Myometrial cell (primary cell): ENCODE data around the gene YWHAQ. TPM values are rescaled to one million over a fixed set of nuclear protein-coding genes. Genes with fewer than 3 reads are reported as not detected.

Experiments
- total RNA-seq: library from RNA; depleted of rRNA; stranded (reverse); fragments of >200 nt; gene quantifications from 2 replicates; pipeline ENCODE4 v1.2.3, GENCODE V29; 2015

YWHAQ gene
- total RNA-seq, result 395 and 419 TPM in 2 replicates

GRCh38 chr2:9630736-9631552 is at the start of gene YWHAQ:
YWHAQ (minus strand) TSS chr2:9630997; CDS start chr2:9630452, 545 bp downstream.

GRCh38 chr2:9555297-9556120 is 75.3 kb downstream of the YWHAQ start, which contains the start of gene ADAM17:
ADAM17 (minus strand) TSS chr2:9555830; CDS start chr2:9555605, 225 bp downstream.

Other genes starting within 250 kb of the YWHAQ start
- 100 and 129 TPM in 2 replicates for gene ITGB1BP1, start 207.5 kb downstream of the YWHAQ start, total RNA-seq
- 63.4 and 76.4 TPM in 2 replicates for gene CPSF3, start 207.3 kb downstream of the YWHAQ start, total RNA-seq
- gene IAH1, start 156.4 kb downstream of the YWHAQ start, total RNA-seq, result 88.5 and 98.9 TPM in 2 replicates
- gene ADAM17, start 75.2 kb downstream of the YWHAQ start, total RNA-seq, result 16.7 and 19.9 TPM in 2 replicates
- gene TAF1B, start 212.5 kb upstream of the YWHAQ start, total RNA-seq, result 9.5 and 23.2 TPM in 2 replicates